ENCODE measurements around the gene CACNA2D2. TPM values are rescaled to one million over a fixed set of nuclear protein-coding genes. Genes with fewer than 3 reads are reported as not detected.

CACNA2D2 gene
- total RNA-seq, 1 experiment from 2014 or later: 0.59 TPM

- Histone ChIP-seq H3K4me3 (ENCODE audit: low read depth in 2 of 2, low read length in 2 of 2) (no peak overlapping the region), H3K27me3 (ENCODE audit: control insufficient read depth, insufficient read depth, low read length) (no peaks in the 10 kb centered on the region), H3K36me3 (ENCODE audit: control insufficient read depth, insufficient read depth, low read length) (no peaks in the 10 kb centered on the region), H3K27ac (ENCODE audit: low read length) (no peak overlapping the region), H3K4me1 (ENCODE audit: control insufficient read depth, insufficient read depth, low read length) (no peaks in the 10 kb centered on the region), H3K9me3 (ENCODE audit: control insufficient read depth, insufficient read depth, low read depth, low read length) (no peaks in the 10 kb centered on the region)
- no peak for TF ChIP-seq REST (IDR thresholded peaks at IDR 0.05; ENCODE audit: insufficient read depth in 1 of 2, low read depth in 2 of 2, low read length in 1 of 2)
- TF ChIP-seq TCF7L2 (IDR thresholded peaks at IDR 0.05; ENCODE audit: low read depth, low read length): no peak
- TF ChIP-seq POLR2AphosphoS5 (IDR thresholded peaks at IDR 0.05; ENCODE audit: low read depth, low read length): no peak
- no peak for TF ChIP-seq SIN3A (IDR thresholded peaks at IDR 0.05; ENCODE audit: borderline replicate concordance, insufficient read depth, low read depth, low read length)
- no peak for TF ChIP-seq CTCF (IDR thresholded peaks at IDR 0.05)
- in situ Hi-C loops (cut with HindIII; ENCODE audit: low pct_unique_long_range_greater_than_20kb, low sequenced_read_pairs): no loop called here
- intact Hi-C loops (cut with micrococcal nuclease; ENCODE audit: unreplicated experiment): no loop called here
- BruUV-seq (replicated peaks): no TSS peak
- ChIA-PET POLR2A (no interaction called here), CTCF (interaction anchor here (0.7 kb wide), 1 partner anchor 10 kb away, joined by 3 read pairs; no protein-coding TSS in a partner anchor)
- DNase-seq (ENCODE audit: low read depth, low spot score): no peak
- no peak for ATAC-seq
Observed at GRCh38 chr3:50532062-50532705, 28.8 kb upstream of the CACNA2D2 start.

- TF ChIP-seq CTCF (IDR thresholded peaks at IDR 0.05) (no peak), POLR2AphosphoS5 (IDR thresholded peaks at IDR 0.05; ENCODE audit: low read depth, low read length) (no peak), SIN3A (IDR thresholded peaks at IDR 0.05; ENCODE audit: borderline replicate concordance, insufficient read depth, low read depth, low read length) (no peak), REST (IDR thresholded peaks at IDR 0.05; ENCODE audit: insufficient read depth in 1 of 2, low read depth in 2 of 2, low read length in 1 of 2) (no peak), TCF7L2 (IDR thresholded peaks at IDR 0.05; ENCODE audit: low read depth, low read length) (no peak)
- ChIA-PET CTCF (no interaction called here), POLR2A (no interaction called here)
- in situ Hi-C loops (cut with HindIII; ENCODE audit: low pct_unique_long_range_greater_than_20kb, low sequenced_read_pairs): no loop called here
- no peaks in the 10 kb centered on the region for H3K9me3 ChIP-seq (ENCODE audit: control insufficient read depth, insufficient read depth, low read depth, low read length)
- no peak overlapping the region for H3K4me3 ChIP-seq (ENCODE audit: low read depth in 2 of 2, low read length in 2 of 2)
- ATAC-seq: no peak
- intact Hi-C loops (cut with micrococcal nuclease; ENCODE audit: unreplicated experiment): no loop called here
- no peak overlapping the region for H3K27ac ChIP-seq (ENCODE audit: low read length)
- no peaks in the 10 kb centered on the region for H3K4me1 ChIP-seq (ENCODE audit: control insufficient read depth, insufficient read depth, low read length)
- no peaks in the 10 kb centered on the region for H3K27me3 ChIP-seq (ENCODE audit: control insufficient read depth, insufficient read depth, low read length)
- no TSS peak for BruUV-seq (replicated peaks)
- H3K36me3 ChIP-seq (ENCODE audit: control insufficient read depth, insufficient read depth, low read length): no peaks in the 10 kb centered on the region
- no peak for DNase-seq (ENCODE audit: low read depth, low spot score)
Observed at GRCh38 chr3:50531201-50531600, 27.8 kb upstream of the CACNA2D2 start.
